Stimulated activated CD4-positive, alpha-beta T cell treated with anti-CD3 and anti-CD28 coated beads, Interleukin-4, amount 100 ng/mL, for 1 hour (primary cell): Measurements from ENCODE around the gene MICAL3.
A peak's percentile ranks its signal among the peaks of the same experiment; 100 is the strongest.

Experiments used
- DNase-seq: peaks from one replicate; pipeline ENCODE4 v3.0.0-alpha.2; 2020

The MICAL3 gene

DNA sequence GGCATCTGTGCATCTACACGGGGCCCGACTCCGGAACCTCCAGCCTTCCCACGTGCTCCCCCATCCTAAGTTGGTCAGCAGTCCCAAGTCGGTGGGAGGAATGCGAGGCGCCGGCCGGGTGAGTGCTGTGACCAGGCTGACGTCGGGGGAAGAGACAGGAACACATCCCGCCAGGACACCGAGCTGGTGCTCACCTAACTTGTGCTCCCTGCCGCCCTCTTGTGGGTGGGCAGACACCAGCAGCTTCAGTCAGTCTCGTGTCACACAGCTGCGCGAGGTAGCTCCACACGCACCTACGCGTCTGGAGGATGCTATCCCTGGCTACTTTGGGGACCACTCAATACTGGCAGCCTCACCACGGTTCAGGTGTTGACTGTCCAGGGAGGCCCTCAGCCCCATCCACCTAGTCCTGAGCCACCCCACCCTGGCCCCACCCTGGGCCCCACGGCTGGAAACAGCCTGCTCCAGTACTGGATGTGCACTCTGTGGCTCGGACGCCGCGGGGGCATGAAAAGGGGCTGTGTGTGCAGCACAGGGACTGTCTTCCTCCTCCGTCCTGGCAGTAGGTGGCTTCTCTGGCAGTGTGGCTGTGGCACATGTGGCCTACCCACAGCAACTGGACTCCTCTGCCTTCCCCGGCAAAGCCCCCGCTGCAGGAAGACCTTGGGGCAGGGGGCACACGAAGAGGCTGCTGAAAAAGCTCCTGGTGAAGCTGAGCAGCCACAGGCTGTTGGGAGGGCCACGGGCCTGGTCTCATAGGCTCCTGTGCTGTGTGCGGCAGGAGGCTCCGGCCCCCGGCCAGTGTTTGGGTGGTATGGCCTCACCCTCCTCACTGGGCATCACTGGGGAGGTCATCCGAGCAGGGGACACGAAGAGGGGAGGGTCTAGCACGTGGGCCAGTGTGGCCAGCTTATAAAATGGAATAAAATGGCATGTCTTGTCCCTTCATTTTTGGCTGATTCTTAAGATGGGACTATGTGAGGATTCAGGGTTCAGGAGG lies 238.9 kb downstream of the MICAL3 start:
- DNase-seq = peak; percentile 76

DNA sequence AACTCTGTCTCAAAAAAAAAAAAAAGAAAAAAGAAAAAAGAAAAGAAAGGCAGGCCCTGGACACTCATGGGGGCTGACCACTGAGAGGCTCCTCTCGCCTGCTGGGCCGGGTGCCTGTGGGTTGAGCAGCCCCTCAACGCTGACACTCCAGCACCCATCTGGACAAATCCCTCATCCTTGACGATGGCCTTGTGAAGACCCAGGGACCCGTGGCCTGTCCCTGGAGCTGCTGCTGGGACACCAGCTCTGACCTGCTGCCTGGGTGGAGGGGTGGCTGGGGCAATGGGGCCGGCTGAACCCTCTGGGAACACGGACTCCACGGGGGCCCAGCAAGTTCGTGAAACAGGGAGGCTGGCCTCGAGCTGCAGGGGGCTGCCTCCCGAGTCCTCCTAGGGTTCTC lies 239.6 kb downstream of the MICAL3 start:
- DNase-seq = no peak

DNA sequence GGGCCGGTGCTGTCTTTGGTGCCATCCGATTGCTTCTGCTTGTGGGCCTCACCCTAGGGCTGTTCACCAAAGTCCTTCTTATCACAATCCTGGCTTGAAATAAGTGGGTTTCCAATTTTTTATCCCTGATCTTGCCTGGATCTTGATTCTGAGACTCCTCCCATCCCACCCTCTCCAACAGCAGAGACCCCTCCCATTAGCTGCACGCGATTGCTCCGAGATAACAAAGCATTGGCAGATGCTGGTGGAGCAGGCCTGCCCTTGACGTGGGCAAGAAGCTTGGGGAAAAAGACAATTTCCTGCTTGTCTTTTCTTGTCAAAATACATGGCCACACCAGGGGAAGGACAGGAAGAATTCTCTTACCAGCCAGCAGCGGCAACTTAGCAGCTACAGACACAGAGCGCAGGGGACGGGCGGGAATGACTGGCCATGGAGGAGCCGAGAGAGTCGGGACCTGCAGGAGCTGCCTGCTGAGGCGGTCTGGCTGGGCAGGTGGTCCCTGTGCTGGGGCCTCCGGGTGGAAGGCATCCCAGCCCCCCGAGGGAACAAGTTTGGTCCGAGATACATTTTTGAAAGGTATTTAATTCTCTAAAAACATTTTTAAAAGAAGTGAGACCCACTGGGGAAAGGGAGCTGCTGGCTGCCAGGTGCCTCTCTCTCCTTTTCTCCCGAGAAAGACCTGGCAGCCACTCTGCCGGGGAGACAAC lies 240.4 kb downstream of the MICAL3 start:
- DNase-seq = no peak

DNA sequence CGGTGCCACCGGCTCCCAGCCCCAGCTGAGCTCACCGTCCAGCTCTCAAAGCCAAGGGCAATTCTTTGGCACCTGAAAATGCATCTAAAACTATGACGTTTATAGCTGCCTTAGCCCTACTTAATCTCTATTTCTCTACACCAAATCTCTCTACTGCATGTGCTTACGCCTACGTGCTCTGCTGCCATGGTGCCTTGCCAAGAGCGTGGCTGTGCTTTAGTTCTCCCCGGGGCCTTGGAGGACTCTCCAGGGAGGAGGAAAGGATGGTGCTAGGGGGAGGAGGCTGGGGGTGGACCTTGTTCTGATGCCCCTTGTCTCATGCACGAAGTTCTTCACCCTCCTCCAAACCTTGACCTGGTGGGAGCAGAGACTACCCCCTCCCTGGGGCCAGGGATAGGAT lies 241.0 kb downstream of the MICAL3 start:
- DNase-seq = no peak

DNA sequence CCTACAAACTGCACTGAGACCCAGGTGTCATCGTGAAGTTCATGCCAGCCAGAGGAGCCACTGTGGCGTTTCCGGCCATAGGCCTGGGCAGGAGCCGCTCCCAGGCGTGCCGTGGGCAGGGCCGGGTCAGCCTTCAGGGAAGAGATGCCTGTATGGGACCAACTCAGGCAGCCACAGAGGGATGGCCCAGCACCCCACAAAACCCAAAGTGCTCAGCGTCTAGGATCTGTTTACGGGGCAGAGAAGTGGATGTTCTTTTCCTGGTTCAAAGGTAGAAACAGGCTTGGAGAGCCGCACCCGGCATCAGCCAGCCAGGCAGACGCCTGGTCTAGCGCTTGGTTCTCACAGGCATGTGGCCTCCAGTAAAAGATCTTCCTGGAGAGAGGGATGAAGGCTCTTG lies 241.7 kb downstream of the MICAL3 start:
- no peak for DNase-seq

DNA sequence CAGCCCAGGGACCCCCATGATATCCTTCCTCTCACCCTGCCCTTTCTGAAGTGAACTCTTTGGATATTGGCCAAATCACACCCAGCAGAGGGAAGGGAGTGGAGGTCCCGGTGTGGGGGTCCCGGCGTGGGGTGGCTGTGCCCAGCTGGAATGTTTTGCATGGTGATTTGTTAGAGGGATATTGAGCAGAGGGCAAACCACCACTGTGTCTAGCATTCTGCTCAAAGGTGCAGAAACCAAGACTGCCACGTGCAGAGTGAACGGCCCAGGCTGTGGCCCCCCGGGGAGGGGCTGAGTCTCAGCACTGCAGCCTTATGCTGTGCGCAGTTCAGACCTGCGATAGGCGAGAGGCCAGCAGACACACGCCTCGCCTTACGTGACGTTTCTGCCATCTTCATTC lies 242.2 kb downstream of the MICAL3 start:
- no peak for DNase-seq

DNA sequence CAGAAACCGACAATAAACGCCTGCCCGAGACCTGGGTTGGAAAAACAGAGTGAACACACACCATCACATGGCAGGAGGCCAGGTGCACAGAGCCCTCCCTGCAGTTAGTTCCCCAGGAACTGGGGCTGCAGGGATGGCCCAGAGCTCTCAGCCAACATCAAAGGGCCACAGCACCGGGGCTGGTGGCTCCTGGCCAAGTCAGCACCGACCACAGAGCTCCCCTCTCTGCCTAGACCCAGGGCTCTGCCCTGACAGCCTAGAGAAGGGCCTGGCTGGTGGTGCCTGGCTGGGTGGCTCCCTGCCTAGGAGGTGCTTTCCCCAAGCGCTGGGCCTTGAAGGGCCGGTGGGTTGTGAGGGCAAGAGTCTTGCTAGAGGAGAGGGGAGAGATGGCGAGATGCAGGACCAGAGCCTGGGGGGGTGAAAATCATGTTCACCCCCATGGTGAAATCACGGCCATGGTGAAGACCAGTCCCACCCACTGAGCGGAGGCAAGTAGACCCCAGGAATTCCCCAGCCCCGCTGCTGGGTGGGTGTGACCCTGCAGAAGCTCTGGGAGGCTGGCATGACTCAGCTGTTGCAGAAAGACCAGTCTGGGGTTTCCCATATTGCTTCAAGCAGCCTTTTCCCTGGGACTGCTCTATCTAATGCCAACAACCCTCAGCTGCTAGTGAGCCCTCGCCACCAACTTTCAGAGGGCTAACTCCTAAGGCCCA lies 242.9 kb downstream of the MICAL3 start:
- peak; percentile 73 for DNase-seq

DNA sequence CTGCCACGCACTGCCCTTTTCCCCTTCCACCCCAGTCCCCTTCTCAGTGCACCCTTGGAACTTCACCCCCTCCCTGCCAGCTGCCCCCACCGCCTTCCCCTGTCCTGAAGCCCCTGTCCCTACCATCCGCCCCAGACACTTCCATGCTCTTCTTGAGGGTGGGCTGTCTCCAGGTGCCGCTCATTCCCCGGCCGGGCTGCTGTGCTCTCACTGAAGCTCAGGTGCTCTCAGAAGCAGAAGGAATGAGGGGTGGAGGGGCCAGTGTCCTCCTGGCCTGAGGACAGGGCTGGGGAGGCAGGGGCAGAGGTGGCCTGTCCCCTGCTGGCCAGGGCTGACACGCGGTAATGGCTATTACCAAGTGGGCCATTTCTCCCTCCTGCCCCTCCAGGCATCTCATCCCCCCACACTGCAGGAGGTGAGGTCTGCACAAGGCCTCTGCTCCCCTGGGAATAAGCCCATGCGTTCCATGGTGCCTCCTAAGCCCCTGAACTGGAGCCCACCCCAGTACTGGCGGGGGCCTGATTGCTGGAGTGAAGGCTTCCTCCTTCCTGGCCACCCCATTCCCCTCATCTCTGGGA lies 243.5 kb downstream of the MICAL3 start:
- no peak for DNase-seq

DNA sequence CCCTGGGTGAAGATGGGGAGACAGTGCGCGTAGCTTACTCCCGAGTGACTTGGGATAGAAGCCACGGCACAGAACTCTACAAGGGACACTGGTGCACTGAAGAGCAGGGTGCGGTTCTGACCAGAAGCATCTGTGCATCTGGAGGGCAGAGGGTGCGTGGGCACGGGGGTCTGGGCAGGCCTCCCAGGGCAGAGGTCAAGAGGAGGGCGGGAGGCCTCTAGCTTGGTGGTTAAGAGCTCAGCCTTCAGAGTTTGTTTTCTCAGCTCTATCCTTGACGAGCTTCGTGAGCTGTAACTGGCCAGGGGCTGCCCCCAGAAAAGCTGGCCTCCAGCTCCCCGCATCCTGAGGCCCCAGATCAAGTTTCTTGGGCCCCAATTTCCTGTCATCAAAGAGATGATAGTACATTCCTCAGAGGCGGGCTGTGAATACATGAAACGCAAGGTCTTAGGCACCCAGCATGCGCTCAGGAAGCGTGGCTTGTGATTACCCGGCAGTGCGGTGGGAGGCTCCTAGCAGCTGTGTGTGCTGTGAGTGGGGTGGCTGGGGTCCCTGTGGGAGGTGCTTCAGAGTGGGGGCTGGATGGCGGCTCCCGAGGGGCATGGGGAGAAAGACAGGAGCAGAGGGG lies 244.1 kb downstream of the MICAL3 start:
- DNase-seq = no peak

DNA sequence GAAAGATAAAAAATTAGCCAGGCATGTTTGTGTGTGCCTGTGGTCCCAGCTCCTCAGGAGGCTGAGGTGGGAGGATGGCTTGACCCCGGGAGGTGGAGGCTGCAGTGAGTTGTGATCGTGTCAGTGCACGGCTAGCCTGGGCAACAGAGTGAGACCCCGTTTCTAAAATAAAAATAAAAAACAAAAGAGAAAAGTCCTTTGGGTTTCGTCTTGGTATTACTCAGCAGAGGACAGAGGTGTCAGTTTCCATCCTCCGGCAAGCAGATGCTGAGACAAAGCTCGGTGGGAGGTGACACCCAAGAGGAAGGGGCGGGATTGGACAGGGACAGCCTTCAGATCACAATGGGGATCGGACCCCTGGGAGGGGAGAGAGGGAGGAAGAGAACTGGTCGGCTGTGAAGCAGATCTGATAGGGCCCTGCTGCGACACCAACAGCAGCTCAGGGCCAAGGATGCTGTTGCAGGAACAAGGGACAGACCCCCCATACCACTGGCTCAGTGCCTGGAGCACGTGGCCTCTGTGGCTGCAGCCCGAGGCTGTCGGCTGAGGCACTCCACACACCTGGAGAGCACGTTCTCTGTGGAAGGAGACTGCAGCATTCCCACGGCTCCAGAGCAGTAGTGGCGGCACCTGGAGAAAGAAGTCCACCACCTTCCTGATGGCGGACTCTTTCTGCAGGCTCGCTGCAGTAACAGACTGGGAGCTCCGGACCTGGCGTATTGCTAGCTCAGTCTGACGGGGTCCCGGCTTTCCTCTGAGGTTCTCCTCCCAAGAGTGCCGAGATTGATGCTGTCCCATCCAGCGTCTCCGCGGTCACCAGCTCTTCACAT lies 244.9 kb downstream of the MICAL3 start:
- DNase-seq = no peak

DNA sequence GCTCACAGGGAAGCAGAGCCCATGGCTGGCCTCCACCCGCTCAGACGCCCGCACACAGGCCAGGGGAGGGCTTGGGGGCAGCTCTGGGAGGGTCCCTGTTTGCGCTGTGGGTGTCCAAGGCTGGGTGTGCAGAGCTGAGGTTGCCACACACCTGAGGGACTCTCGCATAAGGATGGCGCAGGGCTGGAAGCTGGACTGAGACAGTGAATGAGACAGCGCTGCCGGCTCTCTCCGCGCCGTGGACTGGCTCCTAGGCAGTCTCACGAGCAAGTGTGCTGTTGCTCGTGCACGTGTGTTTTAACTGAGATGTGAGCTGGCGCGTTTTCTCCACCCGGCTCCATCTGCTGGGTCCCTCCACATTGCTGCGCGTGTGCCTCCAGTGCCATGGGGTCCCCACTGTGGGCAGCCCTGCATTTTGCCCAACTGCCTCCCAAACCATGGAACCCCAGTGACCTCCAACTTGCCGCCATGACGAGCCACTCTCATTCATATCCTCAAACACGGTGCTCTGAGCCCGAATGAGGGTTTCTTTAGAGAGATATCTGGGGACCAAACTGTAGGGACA lies 245.9 kb downstream of the MICAL3 start:
- DNase-seq = no peak

DNA sequence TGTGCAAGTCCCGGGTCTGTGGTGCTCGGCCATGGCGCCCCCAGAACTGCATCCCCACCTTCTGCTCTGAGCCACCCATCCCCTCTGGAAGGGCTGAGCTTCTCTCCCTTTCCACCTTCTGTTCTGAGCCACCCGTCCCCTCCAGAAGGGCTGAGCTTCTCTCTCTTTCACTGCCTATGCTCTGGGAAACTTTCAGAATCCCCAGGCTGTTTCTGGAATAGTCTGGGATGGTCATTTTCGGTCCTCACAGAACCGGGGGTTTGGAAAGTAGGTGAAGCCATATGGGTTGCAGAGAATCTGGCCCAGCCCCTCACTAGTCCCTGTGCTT lies 246.7 kb downstream of the MICAL3 start:
- no peak for DNase-seq

DNA sequence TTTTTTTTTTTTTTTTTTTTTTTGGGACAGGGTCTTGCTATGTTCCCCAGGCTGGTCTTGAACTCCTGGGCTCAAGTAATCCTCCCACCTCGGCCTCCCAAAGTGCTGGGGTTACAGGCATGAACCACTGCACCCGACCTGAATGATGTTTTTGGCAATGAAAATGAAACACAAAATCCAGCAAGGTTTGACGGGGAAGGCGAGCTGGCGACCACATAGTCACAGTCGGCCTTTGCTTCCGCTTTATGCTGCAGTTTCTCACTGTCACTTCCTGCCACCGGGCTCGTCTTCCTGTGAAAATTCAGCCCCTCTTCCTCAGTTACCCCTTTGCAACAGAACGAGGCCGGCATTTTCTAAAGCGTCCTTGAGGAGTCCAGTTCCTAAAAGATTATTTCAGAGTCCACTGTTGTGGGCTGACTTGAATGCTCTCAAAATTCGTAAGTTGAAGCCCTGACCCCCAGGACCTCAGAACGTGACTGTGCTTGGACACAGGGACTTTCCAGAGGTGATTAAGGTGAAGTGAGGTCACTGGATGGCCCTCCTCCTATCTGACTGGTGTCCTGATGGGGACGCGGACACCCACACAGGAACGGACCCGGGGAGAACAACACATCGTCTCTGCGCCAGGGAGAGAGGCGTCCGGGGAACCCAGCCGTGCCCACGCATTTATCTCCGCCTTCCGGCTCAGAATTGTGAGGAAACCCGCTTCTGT lies 247.2 kb downstream of the MICAL3 start:
- DNase-seq = peak; percentile 58

DNA sequence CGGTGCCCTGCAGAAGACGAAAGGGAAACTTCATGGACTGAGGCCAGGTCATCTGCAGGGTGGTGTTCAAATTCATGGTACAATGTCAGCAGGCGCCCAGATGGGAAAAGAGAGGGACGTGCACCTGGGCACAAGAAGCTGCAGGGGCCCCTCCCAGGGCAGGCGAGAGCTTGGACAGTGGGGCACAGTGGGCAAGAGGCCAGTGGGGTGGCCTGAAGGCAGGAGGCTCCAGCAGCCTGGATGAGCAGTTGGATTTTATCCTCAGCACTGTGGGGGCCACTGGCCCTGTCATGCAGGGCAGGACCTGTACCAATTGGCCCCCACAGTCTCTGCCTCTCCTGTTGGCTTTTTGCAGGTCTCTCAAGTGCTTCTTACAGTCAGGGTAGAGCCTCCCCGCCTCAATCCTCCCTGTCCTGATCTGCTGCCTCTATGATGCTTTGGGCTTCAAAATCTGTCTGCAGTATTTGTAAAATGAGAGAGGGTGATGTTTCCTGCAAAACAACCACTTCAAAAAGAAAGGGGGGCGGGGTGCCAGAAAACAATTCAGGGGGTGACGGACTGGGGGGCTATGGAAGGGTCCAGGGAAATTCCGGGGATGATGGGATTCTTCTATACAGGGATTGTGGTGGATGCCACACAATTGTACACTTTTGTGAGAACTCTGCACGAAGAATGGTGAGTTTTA lies 248.4 kb downstream of the MICAL3 start:
- no peak for DNase-seq

DNA sequence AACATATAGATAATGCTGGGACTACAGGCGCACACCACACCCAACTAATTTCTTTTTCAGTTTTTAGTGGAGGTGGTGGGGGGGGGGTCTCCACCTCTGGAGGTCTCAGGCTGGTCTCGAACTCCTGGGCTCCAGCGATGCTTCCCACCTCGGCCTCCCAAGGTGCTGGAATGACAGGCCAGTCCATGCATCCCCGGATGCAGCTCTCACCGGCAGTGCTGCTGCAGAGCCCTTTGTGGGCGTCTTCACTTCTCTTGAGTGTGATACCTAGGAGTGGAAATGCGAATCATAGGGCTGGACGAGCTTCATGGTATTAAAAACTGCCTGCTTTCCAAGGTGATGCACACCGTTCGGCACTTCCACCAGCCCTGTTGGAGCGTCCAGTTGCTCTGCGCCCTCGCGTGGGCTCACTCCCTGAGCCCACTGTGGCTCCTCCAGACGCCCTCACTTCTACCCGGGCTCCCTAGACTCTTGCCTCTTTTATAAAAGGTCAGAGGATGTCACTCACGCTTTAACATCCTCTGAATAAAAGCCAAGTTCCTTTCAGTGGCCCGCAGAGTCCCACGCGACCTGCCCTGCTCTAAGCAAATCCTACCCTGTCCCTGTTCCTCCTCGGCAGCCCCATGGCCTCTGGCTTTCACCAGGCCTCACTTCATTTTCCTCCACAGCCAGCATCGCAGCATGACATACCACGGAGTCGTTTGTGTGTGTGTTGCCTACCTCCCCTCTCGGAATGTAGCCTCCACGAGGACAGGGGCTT lies 249.3 kb downstream of the MICAL3 start:
- DNase-seq = no peak

DNA sequence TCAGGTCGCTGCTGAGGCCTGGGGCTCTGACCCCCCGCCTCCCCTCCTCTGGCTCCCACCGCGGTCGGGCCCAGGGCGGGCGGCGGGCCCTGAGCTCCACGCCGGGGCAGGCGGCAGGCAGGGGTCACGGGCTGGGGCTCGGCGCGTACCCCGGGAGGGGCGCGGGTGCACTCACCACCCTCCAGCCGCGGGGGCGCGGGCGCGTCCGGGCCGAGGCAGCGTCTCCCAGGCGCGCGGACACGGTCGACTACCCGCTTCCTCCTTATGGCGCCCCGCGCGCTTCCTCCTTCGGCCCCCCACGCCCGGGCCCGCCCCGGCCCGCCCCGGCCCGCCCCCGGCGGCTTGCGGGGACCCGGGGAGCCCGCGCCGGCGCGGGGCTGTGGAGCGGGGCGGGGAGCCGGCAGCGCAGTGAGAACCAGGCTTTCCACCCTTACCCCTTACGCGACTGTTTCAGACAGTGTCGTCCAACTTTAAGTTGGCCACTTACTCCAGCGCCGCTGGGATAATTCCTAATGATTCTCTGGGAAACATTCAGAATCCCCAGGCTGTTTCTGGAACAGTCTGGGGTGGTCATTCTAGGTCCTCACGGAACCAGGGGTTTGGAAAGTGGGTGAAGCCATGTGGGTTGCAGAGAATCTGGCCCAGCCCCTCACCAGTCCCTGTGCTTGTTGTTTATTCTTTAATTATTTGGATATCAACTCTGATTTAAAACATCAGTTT lies 250.0 kb downstream of the MICAL3 start, which contains the start of gene BID:
BID (minus strand) TSS at position 264 of the 720 bp plus-strand sequence. CDS start 24,353 bp downstream, outside the sequence.
- DNase-seq = peak; percentile 49

DNA sequence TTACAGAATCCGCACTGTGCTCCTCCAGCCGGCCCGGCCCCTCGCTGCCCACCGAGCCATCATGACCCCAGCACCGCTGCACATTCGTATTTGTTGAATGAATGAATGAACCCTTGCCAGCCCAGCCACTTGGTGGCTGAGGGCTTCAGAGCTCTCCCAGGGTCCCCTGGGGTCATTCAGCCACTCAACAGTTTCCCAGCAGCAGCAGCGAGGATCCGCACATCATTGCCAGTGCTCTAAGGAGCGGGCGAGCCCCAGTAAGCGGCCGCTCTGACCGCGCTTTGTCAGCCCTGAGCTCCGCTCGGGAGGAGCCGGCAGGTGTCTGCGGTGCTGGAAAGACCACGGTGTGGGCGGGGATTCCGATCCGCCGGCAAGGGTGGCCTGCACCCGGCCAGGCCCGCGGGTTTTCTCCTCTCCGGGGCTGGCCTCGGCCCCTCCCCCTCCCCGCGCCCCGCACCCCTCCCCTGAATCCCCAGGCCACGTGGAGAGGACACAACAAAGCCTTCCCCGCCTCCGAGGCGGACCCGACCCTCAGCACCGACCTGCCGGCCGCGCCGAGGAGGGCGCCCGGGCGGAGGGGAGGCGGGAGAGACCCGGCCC lies 250.7 kb downstream of the MICAL3 start:
- DNase-seq = peak; percentile 60
